Aorta (tissue), 5 donors: ENCODE measurements around the gene PI4KA. TPM values are rescaled to one million over a fixed set of nuclear protein-coding genes. Genes with fewer than 3 reads are reported as not detected.
A peak's percentile ranks its signal among the peaks of the same experiment; 100 is the strongest.
"Not testable (repeated sequence)": the region's sequence is repeated elsewhere in the genome, so short reads cannot be mapped to it uniquely, and the experiment has no call there.

ENCODE experiments used
- ATAC-seq: fragments of 200-7000 bp; cut with Tn5 transposase; one replicate; pipeline ENCODE4 v1.9.1; 2022; ENCODE audit warnings: moderate library complexity; ENCODE audit not compliant: low FRiP score
- DNase-seq, 2 donors: peaks; one replicate each; pipeline ENCODE4 v3.0.0-alpha.2; 2020
- H3K27ac ChIP-seq, 2 donors: one replicate each; pipeline ENCODE4 v1.5.1; 2013; ENCODE audit warnings: low read length in 2 of 2, mild to moderate bottlenecking in 2 of 2, moderate library complexity in 2 of 2, control low read depth in 1 of 2, inconsistent platforms in 1 of 2, low read depth in 1 of 2
- H3K27me3 ChIP-seq, 2 donors: one replicate each; pipeline ENCODE4 v1.6.1; 2013; ENCODE audit warnings: control low read depth in 1 of 2, low read length in 1 of 2, mild to moderate bottlenecking in 1 of 2, moderate library complexity in 1 of 2; ENCODE audit not compliant: insufficient read depth in 2 of 2, control insufficient read depth in 1 of 2
- H3K36me3 ChIP-seq, 2 donors: one replicate each; pipeline ENCODE4 v1.6.1; 2013; ENCODE audit warnings: control low read depth in 1 of 2, low read length in 1 of 2, mild to moderate bottlenecking in 1 of 2; ENCODE audit not compliant: insufficient read depth in 2 of 2, control insufficient read depth in 1 of 2
- H3K4me1 ChIP-seq, 2 donors: one replicate each; pipeline ENCODE4 v1.6.1; 2013; ENCODE audit warnings: low read length in 2 of 2, control low read depth in 1 of 2, mild to moderate bottlenecking in 1 of 2, moderate library complexity in 1 of 2; ENCODE audit not compliant: insufficient read depth in 2 of 2, control insufficient read depth in 1 of 2
- H3K4me3 ChIP-seq, 2 donors: one replicate each; pipeline ENCODE4 v1.5.1; 2013; ENCODE audit warnings: low read length in 2 of 2, control low read depth in 1 of 2, mild to moderate bottlenecking in 1 of 2
- H3K9me3 ChIP-seq: one replicate; pipeline ENCODE4 v1.6.1; 2013; ENCODE audit warnings: mild to moderate bottlenecking, low read length; ENCODE audit not compliant: control insufficient read depth
- WGBS, 2 donors: extraction: QIAGEN DNeasy Blood & Tissue Kit; methylation state at CpG; one replicate each; pipeline ENCODE4 v1.1.7; 2013; 5-methylcytosine and 5-hydroxymethylcytosine counted together
- intact Hi-C, 2 donors: fragments of 100-400 bp; cut with DNase I; formaldehyde crosslinking; loops; one replicate each; pipeline versions ENCODE4 v1.14.2 to v1.15.0; 2022
- polyA plus RNA-seq, 2 donors: library from polyadenylated mRNA; stranded (reverse); fragments of 200-250 nt; gene quantifications; one replicate each; pipeline ENCODE4 v1.2.3, GENCODE V29; 2013
- total RNA-seq, 2 donors: library from RNA; stranded (reverse); fragmentation: NEBNext Ultra II Directional; extraction: Animal tissue kit (Norgen Biotek cat#: 25700); gene quantifications; one replicate each; pipeline ENCODE4 v1.2.1, GENCODE V29; 2021
- donor health status: healthy with polysubstance abuse.
- donor health status: Bipolar disorder and iron deficiency.
- donor health status: DM: no; HTN: no; CAD: no.
- donor health status: DM: no; HTN: no; CAD: no.
- donor health status: DM: yes; HTN: yes; CAD: no.

Gene PI4KA
- total and polyA plus RNA-seq, 4 donors: 21.9 to 107 (median 74.8) TPM

DNA sequence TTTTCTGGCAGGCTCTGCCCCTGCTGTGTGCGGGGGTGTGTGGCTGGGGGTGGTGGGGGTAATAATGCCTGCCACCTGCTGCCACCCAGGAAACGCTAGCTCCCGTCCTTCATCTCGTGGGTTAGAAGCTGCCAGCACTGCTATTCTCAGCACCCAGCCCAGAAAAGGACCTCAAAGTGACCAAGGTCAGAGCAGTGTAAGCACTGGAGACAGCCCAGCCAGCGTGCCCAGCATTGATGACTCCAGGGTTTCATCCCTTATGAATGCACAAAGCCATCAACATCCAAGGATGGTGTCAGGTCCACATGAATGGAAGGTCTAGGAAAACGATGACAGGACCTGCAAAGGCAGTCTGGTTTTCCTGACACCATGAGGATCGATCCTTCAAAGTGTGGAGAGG lies 140.6 kb downstream of the PI4KA start:
- ATAC-seq: not testable (repeated sequence)

GRCh38 chr22:20717213-20717866 lies 141.3 kb downstream of the PI4KA start:
- DNase-seq: peak in 1 of 2 donors; percentile 47
- intact Hi-C loops, H3K4me1 ChIP-seq, H3K27me3 ChIP-seq, H3K4me3 ChIP-seq, ATAC-seq, H3K27ac ChIP-seq, H3K36me3 ChIP-seq, H3K9me3 ChIP-seq: not testable (repeated sequence)
- 91 to 95% methylated on average over 11 to 17 of the region's 17 CpGs for WGBS, 2 donors

More for the DNA sequence above, 140.6 kb downstream of the PI4KA start:
- H3K9me3 ChIP-seq, H3K27me3 ChIP-seq, H3K27ac ChIP-seq, H3K4me1 ChIP-seq, H3K4me3 ChIP-seq, intact Hi-C loops, H3K36me3 ChIP-seq: not testable (repeated sequence)
- DNase-seq: peak in 1 of 2 donors; percentile 9
- 88 to 90% methylated on average over 6 to 7 of the region's 7 CpGs for WGBS, 2 donors

GRCh38 chr22:20713116-20713515 lies 145.5 kb downstream of the PI4KA start:
- intact Hi-C loops, ATAC-seq, DNase-seq, H3K27ac ChIP-seq, H3K27me3 ChIP-seq, H3K9me3 ChIP-seq, H3K36me3 ChIP-seq, H3K4me3 ChIP-seq, H3K4me1 ChIP-seq: not testable (repeated sequence)
- WGBS, 2 donors: 91 to 96% methylated on average over 13 of the region's 13 CpGs

DNA sequence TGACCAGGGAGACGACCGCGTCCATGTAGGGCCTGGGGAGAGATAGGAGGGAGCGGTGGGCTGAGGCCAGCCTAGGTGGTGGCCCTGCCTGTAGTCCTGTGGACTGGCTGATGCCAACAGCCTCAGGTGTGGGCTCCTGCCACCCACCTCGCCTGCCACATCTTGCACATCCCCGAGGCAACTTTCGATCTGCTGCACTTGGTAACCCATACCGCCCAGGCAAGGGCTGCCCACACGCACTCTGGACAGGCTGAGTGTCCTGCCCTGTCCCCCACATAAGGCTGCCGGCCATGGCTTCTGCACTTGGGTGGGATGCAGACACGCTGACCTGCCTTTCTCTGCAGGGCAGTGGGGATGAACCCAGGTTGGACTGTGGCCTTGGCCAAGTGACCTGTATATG lies 148.6 kb downstream of the PI4KA start:
- H3K4me3 ChIP-seq, H3K4me1 ChIP-seq, intact Hi-C loops, H3K27me3 ChIP-seq, H3K9me3 ChIP-seq, H3K36me3 ChIP-seq, ATAC-seq, H3K27ac ChIP-seq, DNase-seq: not testable (repeated sequence)
- WGBS, 2 donors: 93 to 96% methylated on average over 10 to 11 of the region's 11 CpGs

DNA sequence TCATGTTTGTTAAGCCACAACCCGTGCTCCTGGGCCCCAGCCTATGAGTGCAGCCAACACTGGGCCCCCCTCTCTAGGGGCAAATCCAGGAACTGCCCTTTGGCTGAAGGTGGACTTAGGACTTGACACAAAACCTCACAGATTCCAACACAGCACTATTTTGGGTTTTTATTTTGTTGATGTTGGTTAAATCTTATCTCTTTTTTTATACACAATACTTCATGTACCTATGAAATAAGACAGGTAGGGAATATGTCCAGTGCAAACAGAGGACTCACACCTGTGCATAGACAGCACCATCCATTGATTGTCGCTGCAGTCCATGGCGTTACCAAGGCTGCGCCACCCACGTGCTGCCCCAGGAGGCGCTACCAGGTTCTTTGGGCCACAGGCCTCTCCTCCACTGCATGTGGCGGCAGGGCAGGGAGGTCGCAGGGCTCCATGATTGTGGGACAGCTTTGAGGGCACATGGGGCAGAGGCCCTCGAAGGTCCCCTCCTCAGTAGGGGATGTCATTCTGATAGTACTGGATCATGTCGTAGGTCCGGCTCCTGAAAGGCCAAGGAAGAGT lies 151.0 kb downstream of the PI4KA start:
- intact Hi-C loops: not testable (repeated sequence)

GRCh38 chr22:20703816-20704609 lies 154.6 kb downstream of the PI4KA start:
- ATAC-seq: peak; percentile 0

More for the DNA sequence above, 151.0 kb downstream of the PI4KA start:
- not testable (repeated sequence) for H3K4me1 ChIP-seq, H3K27me3 ChIP-seq, H3K9me3 ChIP-seq, ATAC-seq, H3K27ac ChIP-seq, H3K4me3 ChIP-seq, H3K36me3 ChIP-seq
- WGBS, 2 donors: 92 to 96% methylated on average over 11 of the region's 11 CpGs
- DNase-seq: peak in 1 of 2 donors; percentile 37

GRCh38 chr22:20703414-20703806 lies 155.2 kb downstream of the PI4KA start:
- H3K4me3 ChIP-seq, H3K27ac ChIP-seq, H3K27me3 ChIP-seq, H3K4me1 ChIP-seq, H3K9me3 ChIP-seq, H3K36me3 ChIP-seq, intact Hi-C loops: not testable (repeated sequence)
- 0% methylated on average over 9 to 14 of the region's 25 CpGs for WGBS, 2 donors
- ATAC-seq (peak; percentile 55), DNase-seq (peak in 1 of 2 donors; percentile 82)

More at GRCh38 chr22:20703816-20704609, 154.6 kb downstream of the PI4KA start:
- WGBS, 2 donors: 3% methylated on average over 27 to 72 of the region's 79 CpGs
- H3K27me3 ChIP-seq, H3K4me1 ChIP-seq, H3K27ac ChIP-seq, H3K9me3 ChIP-seq, H3K4me3 ChIP-seq, intact Hi-C loops, H3K36me3 ChIP-seq: not testable (repeated sequence)
- DNase-seq: peak in 1 of 2 donors; percentile 70

DNA sequence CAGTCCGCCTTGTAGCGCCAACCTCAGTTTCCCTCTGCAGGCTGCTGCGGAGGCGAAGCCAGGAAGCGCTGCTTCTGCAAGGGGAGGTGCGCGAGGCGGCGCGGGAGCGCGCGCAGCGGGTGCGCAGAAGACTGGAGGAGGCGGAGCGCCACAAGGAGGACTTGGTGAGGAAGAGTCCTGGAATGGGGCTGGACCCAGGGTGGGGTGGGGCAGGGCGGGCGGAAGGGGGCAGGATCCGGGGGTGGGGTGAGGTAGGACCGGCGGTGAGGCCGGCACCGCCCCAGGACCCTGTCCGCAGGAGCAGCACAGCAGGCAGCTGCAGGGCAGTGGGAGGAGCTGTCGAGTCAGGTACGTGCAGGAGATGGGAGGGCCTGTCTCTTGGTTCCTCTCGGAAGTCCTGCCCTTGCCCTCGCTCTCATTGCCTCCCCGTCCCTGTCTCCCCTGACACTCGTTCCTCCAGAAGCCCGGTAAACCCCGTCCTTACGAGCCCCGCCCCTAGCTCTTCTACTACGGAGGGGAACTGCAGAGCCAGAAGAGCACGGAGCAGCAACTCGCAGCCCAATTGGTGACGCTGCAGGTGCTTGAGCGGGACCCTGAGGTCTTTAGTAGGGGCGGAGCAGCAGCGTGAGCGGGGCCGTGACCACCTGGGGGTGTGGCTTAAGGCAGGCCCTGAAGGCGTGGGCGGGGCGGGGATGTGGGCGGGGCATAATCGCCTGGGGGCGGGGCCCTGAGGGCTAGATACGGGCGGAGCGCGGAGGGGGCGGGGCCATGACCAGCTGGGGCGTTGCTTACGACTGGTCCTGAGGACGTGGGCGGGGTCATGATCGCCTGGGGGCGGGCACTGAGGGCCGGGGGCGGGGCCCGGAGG lies 155.8 kb downstream of the PI4KA start:
- ATAC-seq: peak; percentile 99

More for the DNA sequence above, 155.8 kb downstream of the PI4KA start:
- H3K4me1 ChIP-seq, intact Hi-C loops, H3K9me3 ChIP-seq, H3K27me3 ChIP-seq, H3K36me3 ChIP-seq: not testable (repeated sequence)
- 0% methylated on average over 51 to 64 of the region's 64 CpGs for WGBS, 2 donors
- DNase-seq: peak; percentile 98 to 99
- Histone ChIP-seq H3K4me3 (peak overlapping the region; percentile 55 to 72), H3K27ac (peak overlapping the region in 1 of 2 donors; percentile 53)
